Common myeloid progenitor, CD34-positive (primary cell): ENCODE results near the gene WWOX.

Experiments used
- CTCF ChIA-PET: fragments of 350-600 bp; sonication (Branson Sonifier 250); formaldehyde crosslinking; loops from one replicate; lab custom pipeline; 2021; ENCODE audit warnings: antibody characterized with exemption; lab: Charles Lee
- POLR2A ChIA-PET: fragments of 350-600 bp; sonication (Branson Sonifier 250); formaldehyde crosslinking; loops from one replicate; lab custom pipeline; 2021; ENCODE audit warnings: antibody characterized with exemption; lab: Charles Lee
- DNase-seq, 3 donors: peaks; one replicate each; pipeline versions ENCODE4 v3.0.0 to v3.0.0-alpha.2; 2013
- H3K27ac ChIP-seq, 2 experiments: 1 replicate in 1 of 2; 2 replicates in 1 of 2; pipeline ENCODE4 v1.7.0; 2013; ENCODE audit warnings: inconsistent platforms in 2 of 2, low read length in 2 of 2, mild to moderate bottlenecking in 2 of 2, low read depth in 1 of 2, moderate library complexity in 1 of 2; ENCODE audit not compliant: severe bottlenecking in 2 of 2, insufficient read depth in 1 of 2, poor library complexity in 1 of 2
- H3K27me3 ChIP-seq, 5 experiments: replicated peaks in 2 of 5; 1 replicate in 3 of 5; 2 replicates in 2 of 5; pipeline versions ENCODE4 v1.6.1 to v1.7.0; 2013; ENCODE audit warnings: low read length in 4 of 5, mild to moderate bottlenecking in 2 of 5, moderate library complexity in 2 of 5, inconsistent platforms in 1 of 5; ENCODE audit not compliant: insufficient read depth in 5 of 5, control insufficient read depth in 4 of 5
- H3K36me3 ChIP-seq, 4 experiments: 1 replicate in 2 of 4; 2 replicates in 2 of 4; pipeline versions ENCODE4 v1.6.1 to v1.7.0; 2013; ENCODE audit warnings: low read length in 3 of 4, control low read depth in 1 of 4, mild to moderate bottlenecking in 1 of 4; ENCODE audit not compliant: control insufficient read depth in 4 of 4, insufficient read depth in 4 of 4
- H3K4me1 ChIP-seq, 4 experiments: 1 replicate in 3 of 4; 2 replicates in 1 of 4; pipeline versions ENCODE4 v1.6.1 to v1.7.1; 2013; ENCODE audit warnings: low read length in 3 of 4, mild to moderate bottlenecking in 3 of 4, control low read depth in 1 of 4, inconsistent platforms in 1 of 4, moderate library complexity in 1 of 4; ENCODE audit not compliant: control insufficient read depth in 4 of 4, insufficient read depth in 4 of 4; ENCODE audit errors: control extremely low read depth in 1 of 4
- H3K4me3 ChIP-seq, 7 experiments: 1 replicate in 4 of 7; 2 replicates in 3 of 7; pipeline versions ENCODE4 v1.5.1 to v1.7.0; 2013; ENCODE audit warnings: mild to moderate bottlenecking in 7 of 7, low read length in 6 of 7, moderate library complexity in 6 of 7, inconsistent platforms in 2 of 7, low read depth in 2 of 7, control low read depth in 1 of 7; ENCODE audit not compliant: insufficient read depth in 4 of 7, control insufficient read depth in 1 of 7; ENCODE audit errors: extremely low read depth in 1 of 7
- H3K9me3 ChIP-seq, 5 experiments: 1 replicate in 4 of 5; 2 replicates in 1 of 5; pipeline versions ENCODE4 v1.6.1 to v1.7.1; 2013; ENCODE audit warnings: low read length in 4 of 5, mild to moderate bottlenecking in 2 of 5, inconsistent platforms in 1 of 5, low read depth in 1 of 5, moderate library complexity in 1 of 5; ENCODE audit not compliant: control insufficient read depth in 4 of 5, insufficient read depth in 2 of 5; ENCODE audit errors: control extremely low read depth in 1 of 5
- WGBS: methylation state at CpG from one replicate; pipeline ENCODE4 v1.1.5; 2013; ENCODE audit not compliant: insufficient coverage; 5-methylcytosine and 5-hydroxymethylcytosine counted together

Gene WWOX

DNA sequence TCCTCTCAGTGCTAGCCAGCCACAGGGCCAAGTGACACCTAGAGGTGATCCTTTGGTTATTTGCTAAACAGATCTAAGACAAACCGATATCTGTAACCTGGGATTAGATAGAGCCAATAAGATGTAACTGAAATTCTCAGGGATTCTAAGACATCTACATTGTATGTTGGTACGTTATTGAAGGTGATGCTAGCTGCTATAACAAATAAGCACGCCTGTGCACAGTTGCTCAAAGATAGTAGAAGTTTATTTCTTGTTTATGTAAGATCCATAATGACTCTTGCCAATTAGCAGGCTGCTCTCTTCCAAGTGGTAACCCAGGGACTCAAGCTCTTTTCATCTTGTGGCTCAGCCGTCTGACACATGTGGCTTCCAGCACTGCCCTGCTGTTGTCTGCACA, 370.3 kb downstream of the WWOX start:
- peaks cover 0 to 5% (median 0%) of the 10 kb centered on the region in 5 experiments for H3K9me3 ChIP-seq
- no peaks in the 10 kb centered on the region for H3K4me1 ChIP-seq
- CTCF ChIA-PET = no interaction called here
- WGBS = 100% methylated on average over 2 of the region's 4 CpGs
- H3K27me3 ChIP-seq = no peaks in the 10 kb centered on the region
- POLR2A ChIA-PET = no interaction called here
- H3K4me3 ChIP-seq = no peak overlapping the region
- H3K27ac ChIP-seq = no peak overlapping the region
- no peaks in the 10 kb centered on the region for H3K36me3 ChIP-seq
- DNase-seq = no peak

GRCh38 chr16:78473031-78473699, 373.7 kb downstream of the WWOX start:
- POLR2A ChIA-PET = no interaction called here
- no peaks in the 10 kb centered on the region for H3K36me3 ChIP-seq

DNA sequence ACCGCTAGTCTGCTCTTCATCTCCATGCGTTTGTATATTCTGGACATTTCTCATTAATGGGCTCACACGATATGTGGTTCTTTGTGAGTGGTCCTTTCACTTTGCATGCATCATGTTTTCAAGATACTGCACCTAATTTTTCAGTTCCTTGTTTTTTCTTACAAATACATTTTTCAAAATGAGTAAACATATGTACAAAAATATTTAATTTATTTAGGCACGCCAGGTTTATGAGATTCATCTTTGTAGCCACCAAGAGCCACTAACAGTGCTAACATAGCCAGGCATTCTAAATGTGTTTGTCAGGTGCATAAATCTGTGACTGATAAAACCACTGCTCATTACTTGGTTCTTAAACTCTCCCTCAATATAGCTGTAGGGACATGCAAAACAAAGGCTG, 375.3 kb downstream of the WWOX start:
- Histone ChIP-seq H3K9me3 (no peaks in the 10 kb centered on the region), H3K4me3 (no peak overlapping the region), H3K4me1 (no peaks in the 10 kb centered on the region), H3K36me3 (no peaks in the 10 kb centered on the region), H3K27me3 (no peaks in the 10 kb centered on the region), H3K27ac (no peak overlapping the region)
- 87% methylated on average over 2 of the region's 4 CpGs for WGBS
- POLR2A ChIA-PET = no interaction called here
- CTCF ChIA-PET = no interaction called here
- DNase-seq = no peak

More at GRCh38 chr16:78473031-78473699, 373.7 kb downstream of the WWOX start:
- Histone ChIP-seq H3K9me3 (no peaks in the 10 kb centered on the region), H3K27me3 (no peaks in the 10 kb centered on the region), H3K27ac (no peak overlapping the region), H3K4me3 (no peak overlapping the region), H3K4me1 (no peaks in the 10 kb centered on the region)
- no peak for DNase-seq
- CTCF ChIA-PET = interaction anchor here (0.9 kb wide), 1 partner anchor 31 kb away, joined by 3 read pairs; no protein-coding TSS in a partner anchor
- 97% methylated on average over 9 of the region's 11 CpGs for WGBS

DNA sequence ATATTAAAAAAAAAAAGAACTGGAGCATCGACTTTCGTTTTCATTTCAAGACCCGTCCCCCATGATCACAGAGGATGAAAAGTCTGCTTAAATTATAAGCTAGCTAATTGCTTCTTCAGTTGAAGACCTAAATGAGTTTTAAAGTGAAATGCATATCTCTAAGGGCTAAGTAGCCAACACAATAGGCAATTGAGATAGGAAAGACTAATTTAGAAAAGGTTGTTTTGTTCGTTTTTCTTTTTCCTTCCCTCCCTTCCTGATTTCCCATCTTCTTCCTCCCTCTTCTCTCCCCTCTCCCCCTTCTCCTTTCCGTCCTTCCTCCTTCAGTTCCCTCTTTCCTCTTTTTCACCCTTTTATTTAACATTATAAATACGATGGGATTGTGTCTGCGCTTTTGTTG, 377.2 kb downstream of the WWOX start:
- no peaks in the 10 kb centered on the region for H3K36me3 ChIP-seq
- no peak overlapping the region for H3K27ac ChIP-seq
- ChIA-PET CTCF (interaction anchor here (0.6 kb wide), 1 partner anchor 185 kb away, joined by 4 read pairs; no protein-coding TSS in a partner anchor), POLR2A (no interaction called here)
- DNase-seq = no peak
- no peaks in the 10 kb centered on the region for H3K27me3 ChIP-seq
- no peaks in the 10 kb centered on the region for H3K4me1 ChIP-seq
- no peak overlapping the region for H3K4me3 ChIP-seq
- WGBS = 100% methylated on average over 2 of the region's 7 CpGs
- H3K9me3 ChIP-seq = no peaks in the 10 kb centered on the region

DNA sequence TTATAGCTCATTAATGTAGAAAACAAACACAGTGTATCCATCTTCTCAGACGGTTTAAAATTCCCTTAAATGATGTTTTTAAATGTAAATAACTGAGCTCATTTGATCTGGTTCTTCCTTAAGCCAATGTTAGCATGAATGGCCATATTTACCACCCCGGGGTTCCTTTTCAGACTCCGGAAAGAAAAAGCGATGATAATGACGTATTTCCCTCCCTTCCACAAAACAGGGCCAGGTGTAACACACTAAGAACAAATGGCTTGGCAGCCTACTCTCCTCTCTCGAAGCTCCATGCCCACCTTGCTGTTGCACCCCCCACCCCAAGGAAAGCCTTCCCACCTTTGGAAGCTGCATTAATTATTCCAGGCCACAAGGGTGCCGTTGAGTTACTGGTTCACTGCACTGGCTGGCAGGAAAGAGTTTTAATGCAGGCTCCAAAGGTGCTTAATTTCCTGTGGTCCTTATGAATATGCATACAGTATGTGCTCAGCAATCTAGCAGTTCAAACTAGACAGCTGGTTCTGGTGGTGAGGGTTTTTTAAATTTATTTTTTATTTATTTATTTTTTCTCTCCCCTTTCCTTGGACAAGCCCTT, 378.9 kb downstream of the WWOX start:
- Histone ChIP-seq H3K4me1 (no peaks in the 10 kb centered on the region), H3K36me3 (no peaks in the 10 kb centered on the region), H3K27ac (no peak overlapping the region), H3K27me3 (no peaks in the 10 kb centered on the region), H3K9me3 (no peaks in the 10 kb centered on the region), H3K4me3 (no peak overlapping the region)
- ChIA-PET POLR2A (interaction anchor here (0.6 kb wide), 1 partner anchor 1769 kb away, joined by 3 read pairs; no protein-coding TSS in a partner anchor), CTCF (interaction anchor here (0.6 to 1.2 kb wide), 5 partner anchors 24 to 155 kb away, joined by 3 read pairs; no protein-coding TSS in a partner anchor)
- 89% methylated on average over 6 of the region's 7 CpGs for WGBS
- DNase-seq = peak in 1 of 3 donors; percentile 11

DNA sequence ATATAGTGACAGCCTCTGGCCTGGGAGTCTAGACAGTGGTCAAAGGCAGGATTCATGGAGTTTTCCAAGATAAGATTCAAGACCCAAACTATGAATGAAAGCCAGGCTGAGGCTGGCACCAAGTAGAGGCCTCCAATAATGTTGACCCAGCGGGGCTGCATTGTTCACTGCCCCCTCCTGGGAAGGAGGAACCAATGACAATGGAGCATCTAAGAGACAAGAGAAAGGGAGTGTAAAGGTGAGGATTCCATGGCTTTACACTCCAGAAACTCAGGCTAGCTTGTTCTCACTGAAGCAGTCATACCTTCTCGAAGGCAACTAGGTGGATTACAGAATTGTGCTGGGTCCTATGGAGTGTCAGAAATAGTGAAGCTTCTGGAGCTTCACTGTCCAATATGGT, 380.3 kb downstream of the WWOX start:
- H3K27me3 ChIP-seq = no peaks in the 10 kb centered on the region
- no peaks in the 10 kb centered on the region for H3K36me3 ChIP-seq
- H3K9me3 ChIP-seq = no peaks in the 10 kb centered on the region
- CTCF ChIA-PET = no interaction called here
- 100% methylated on average over 2 of the region's 2 CpGs for WGBS
- no peak for DNase-seq
- no peaks in the 10 kb centered on the region for H3K4me1 ChIP-seq
- no peak overlapping the region for H3K27ac ChIP-seq
- POLR2A ChIA-PET = no interaction called here
- H3K4me3 ChIP-seq = no peak overlapping the region

DNA sequence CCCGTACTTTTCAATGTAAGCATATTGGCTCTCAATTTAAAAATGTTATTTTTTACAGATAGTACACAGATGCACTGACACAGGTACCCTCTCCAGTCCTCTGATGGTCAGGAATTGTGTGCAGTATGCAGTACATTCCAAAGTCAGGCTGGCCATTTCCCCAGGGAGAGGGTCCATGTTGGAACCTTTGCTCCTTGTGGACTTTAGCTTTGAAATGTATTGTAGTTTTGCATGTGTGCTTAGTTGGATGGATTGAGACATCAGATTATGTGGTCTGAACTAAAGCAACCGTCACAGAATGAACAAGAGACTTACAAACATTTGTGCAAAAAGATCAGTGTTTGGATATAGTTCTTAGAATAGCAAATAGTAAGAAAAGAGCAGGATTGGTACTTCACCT, 381.1 kb downstream of the WWOX start:
- no CpG with 5 or more reads among the region's 2 CpGs for whole genome bisulfite sequencing
- ChIA-PET CTCF (no interaction called here), POLR2A (interaction anchor here (0.6 kb wide), 1 partner anchor 234 kb away, joined by 3 read pairs; no protein-coding TSS in a partner anchor)
- Histone ChIP-seq H3K27ac (no peak overlapping the region), H3K4me1 (no peaks in the 10 kb centered on the region), H3K9me3 (no peaks in the 10 kb centered on the region), H3K36me3 (no peaks in the 10 kb centered on the region), H3K4me3 (no peak overlapping the region), H3K27me3 (no peaks in the 10 kb centered on the region)
- DNase-seq = no peak
